Epithelial cell of esophagus (primary cell): ENCODE data around the gene FSTL4.

Experiments
- DNase-seq: peaks from one replicate; pipeline ENCODE4 v3.0.0; 2010; ENCODE audit warnings: low read depth
- H3K4me3 ChIP-seq: 2 replicates; pipeline ENCODE4 v1.5.1; 2011; ENCODE audit warnings: mild to moderate bottlenecking, low read length, control low read depth
- TF ChIP-seq, protein P1 (sequence below): IDR thresholded peaks from 2 replicates; pipeline ENCODE4 v1.5.1; 2011; ENCODE audit warnings: low read depth, mild to moderate bottlenecking, low read length, control low read depth, inconsistent platforms; ENCODE audit not compliant: insufficient read depth; ENCODE audit errors: missing control alignments

FSTL4 gene

DNA sequence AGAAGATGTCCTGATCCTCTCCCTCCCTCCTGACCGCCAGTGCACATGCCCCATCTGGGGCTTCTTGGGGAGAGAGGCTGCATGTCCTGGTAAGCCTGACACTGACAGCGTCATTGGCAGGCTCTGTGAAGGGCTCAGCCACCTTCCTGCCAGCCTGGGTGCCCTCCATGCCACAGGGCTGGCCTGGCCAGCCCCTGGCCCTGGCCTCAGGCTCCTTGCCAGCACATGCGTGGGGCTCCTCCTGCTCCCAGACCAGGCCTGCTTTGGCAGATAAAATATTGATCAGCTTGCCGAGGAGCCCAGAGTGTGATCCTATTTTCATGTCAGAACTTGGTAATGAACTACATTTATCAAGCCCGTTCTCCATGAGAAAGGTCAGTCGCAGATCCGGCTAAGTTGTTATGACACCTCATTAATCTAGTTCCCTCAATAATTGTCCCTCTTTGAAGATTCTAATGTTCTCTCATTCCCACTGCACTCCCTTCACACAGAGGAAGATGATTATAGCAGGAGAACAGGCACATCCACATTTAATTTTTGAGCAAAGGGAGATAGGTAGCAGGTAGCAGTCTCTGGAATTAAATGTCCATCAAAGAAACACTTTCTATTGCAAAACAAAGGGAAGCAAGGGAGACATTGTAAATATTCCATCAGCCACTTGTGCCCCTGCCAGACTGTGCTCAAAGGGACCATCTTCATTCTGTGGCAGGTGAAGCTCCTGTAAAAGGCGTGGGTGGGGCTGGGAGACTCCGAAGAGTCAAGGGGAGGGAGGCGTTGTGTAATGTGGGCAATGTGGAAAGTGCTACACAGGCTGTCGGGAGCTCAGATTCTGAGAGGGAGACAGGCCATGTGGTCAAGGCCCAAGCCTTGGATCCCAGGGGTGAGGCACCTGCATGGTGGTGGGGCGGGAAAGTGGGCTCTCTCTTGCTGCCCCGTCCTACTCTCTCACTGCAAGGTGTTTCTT lies 288.6 kb downstream of the FSTL4 start:
- H3K4me3 ChIP-seq: no peak overlapping the region
- TF ChIP-seq, protein P1, sequence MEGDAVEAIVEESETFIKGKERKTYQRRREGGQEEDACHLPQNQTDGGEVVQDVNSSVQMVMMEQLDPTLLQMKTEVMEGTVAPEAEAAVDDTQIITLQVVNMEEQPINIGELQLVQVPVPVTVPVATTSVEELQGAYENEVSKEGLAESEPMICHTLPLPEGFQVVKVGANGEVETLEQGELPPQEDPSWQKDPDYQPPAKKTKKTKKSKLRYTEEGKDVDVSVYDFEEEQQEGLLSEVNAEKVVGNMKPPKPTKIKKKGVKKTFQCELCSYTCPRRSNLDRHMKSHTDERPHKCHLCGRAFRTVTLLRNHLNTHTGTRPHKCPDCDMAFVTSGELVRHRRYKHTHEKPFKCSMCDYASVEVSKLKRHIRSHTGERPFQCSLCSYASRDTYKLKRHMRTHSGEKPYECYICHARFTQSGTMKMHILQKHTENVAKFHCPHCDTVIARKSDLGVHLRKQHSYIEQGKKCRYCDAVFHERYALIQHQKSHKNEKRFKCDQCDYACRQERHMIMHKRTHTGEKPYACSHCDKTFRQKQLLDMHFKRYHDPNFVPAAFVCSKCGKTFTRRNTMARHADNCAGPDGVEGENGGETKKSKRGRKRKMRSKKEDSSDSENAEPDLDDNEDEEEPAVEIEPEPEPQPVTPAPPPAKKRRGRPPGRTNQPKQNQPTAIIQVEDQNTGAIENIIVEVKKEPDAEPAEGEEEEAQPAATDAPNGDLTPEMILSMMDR: no peak
- no peak for DNase-seq

DNA sequence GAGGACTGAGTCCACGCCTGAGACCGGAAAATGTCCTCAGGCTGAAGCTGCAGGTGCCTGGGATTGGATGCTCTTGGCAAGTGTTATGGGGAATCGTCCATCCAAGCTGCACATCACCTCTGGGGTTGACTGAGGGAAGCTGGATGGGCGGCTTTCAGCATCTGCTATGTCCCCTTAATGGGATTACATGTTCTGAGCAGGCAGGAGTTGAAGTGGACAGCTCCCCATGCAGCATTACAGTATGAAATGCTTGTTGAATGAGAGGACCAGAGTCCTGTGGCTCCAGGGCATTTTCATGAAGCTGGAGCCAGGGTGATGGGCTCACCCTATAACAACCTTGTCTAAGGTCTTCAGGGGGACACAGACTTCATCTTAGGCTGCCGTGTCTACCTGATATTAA lies 289.6 kb downstream of the FSTL4 start:
- TF ChIP-seq, protein P1: no peak
- H3K4me3 ChIP-seq: no peak overlapping the region
- no peak for DNase-seq

DNA sequence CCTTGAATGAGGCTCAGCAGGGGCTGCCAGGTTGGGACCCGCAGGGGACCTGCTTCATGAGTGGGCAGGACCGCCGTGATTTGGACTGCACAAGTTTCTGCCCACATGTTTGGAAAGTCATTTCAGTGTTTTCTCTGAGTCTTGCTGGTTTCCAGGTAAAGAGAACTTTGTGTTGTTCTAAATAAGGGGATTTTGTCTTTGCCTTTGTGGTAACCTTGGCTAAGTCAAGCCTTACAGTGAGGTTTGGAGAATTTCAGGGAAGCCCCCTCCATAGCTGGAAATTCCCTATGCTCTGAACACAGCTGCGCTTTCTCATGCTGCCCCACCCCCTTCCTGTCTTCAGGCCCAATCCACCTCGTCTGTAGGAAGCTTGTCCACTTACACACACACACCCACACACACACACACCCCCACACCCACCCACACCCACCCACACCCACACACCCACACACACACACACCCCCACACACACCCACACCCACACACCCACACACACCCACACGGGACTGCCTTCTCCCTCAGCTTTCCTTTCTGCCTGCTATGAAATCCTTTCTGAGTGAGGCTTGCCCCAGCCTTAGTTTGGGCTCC lies 290.4 kb downstream of the FSTL4 start:
- no peak for DNase-seq
- H3K4me3 ChIP-seq: no peak overlapping the region
- TF ChIP-seq, protein P1: no peak

DNA sequence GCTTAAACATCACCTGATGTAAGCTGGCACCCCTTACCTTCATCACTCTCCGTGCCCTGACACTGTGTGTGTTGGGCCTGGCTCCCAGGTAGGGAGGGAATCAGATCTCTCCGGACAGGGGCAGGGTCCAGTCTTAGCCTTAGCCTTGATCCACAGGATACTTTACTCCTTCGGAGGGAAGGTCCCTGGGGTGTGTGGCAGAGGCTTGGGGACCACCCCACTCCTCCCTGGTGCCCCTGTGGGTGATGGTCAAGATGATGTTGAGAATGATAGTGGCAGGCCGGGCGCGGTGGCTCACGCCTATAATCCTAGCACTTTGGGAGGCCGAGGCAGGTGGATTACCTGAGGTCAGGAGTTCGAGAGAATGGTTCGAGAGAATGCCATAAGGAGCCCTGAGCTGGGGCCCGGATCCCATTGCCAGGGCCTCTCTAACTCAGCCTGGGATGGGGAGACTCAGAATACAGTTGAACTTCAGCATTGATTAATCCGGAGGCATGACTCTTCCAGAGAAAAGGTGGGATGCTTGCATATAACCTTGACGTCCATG lies 291.0 kb downstream of the FSTL4 start:
- no peak overlapping the region for H3K4me3 ChIP-seq
- no peak for DNase-seq
- TF ChIP-seq, protein P1: no peak

DNA sequence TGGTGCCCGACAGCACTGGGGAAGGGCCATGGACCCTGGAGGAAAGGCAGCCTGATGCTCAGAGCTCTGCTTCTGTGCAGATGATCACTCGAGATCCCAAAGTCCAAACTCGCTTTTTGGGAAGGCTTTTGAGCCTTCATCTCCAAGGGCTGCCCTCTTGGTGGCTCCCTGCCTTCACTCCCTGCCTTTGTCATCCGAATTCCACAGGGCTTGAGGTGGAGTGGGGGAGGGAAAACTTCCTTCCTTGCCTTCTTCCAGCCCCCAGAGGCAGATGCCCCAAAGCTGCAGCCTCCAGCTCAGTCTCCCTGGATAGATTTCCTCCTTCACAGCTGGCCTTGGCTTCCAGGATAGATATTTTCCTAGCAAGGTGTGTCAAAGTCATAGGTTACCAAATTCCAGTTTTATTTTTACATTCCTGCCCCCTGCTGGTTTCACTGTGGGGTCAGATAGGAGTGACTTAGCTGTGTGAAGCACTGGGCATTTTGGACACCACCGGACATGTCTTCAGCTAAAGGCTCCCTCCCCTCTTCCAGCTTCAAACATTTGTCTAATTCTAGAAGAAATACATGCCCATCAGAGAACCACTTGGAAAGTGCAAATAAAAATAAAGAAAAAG lies 292.3 kb downstream of the FSTL4 start:
- TF ChIP-seq, protein P1: peak; percentile 33
- H3K4me3 ChIP-seq: no peak overlapping the region
- peak; percentile 42 for DNase-seq

DNA sequence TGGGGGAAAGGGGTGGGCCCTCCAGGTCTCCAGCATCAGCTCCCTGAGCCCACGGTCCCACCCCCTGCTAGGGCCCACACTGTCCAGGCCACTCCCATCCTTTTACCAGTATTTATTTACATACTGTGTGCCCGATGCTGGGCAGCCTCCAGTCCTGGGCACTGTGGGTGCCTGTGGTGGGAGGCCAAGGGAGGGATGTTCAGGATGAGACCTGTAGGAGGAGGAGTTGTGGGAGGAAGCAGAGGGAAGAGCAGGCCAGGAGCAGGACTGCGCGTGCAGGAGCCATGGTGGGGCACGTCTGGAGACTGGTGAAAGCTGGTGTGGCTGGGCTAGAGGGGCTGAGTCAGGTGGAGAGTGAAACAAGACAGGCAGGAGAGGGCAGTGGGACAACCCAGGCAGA lies 293.1 kb downstream of the FSTL4 start:
- TF ChIP-seq, protein P1: no peak
- peak; percentile 34 for DNase-seq
- H3K4me3 ChIP-seq: no peak overlapping the region
